A549 (cell line): ENCODE data around the gene COL5A1.

ENCODE experiments used
- CBX2 ChIP-seq: fragments of 200-600 bp; sonication (generic); IDR thresholded peaks from 2 replicates; pipeline ENCODE4 v1.6.1; 2016; ENCODE audit warnings: low read depth, mild to moderate bottlenecking, borderline replicate concordance
- GATA3 ChIP-seq: IDR thresholded peaks from 2 replicates; pipeline ENCODE4 v1.6.1; 2012; ENCODE audit warnings: borderline replicate concordance
- JUN ChIP-seq, 2 experiments: fragments of >200 bp; sonication (Bioruptor Twin); formaldehyde crosslinking; IDR thresholded peaks; 2 replicates in 1 of 2; 3 replicates in 1 of 2; pipeline ENCODE4 v1.6.1; 2016 to 2017
- KDM1A ChIP-seq: fragments of 200-600 bp; sonication (generic); IDR thresholded peaks from 2 replicates; pipeline ENCODE4 v1.6.1; 2016; ENCODE audit warnings: low read depth, mild to moderate bottlenecking
- MAFK ChIP-seq: fragments of 450-650 bp; IDR thresholded peaks from 2 replicates; pipeline ENCODE4 v1.6.1; 2014; ENCODE audit not compliant: partially characterized antibody
- MYC ChIP-seq: IDR thresholded peaks from 2 replicates; pipeline ENCODE4 v1.6.1; 2012; ENCODE audit warnings: mild to moderate bottlenecking, inconsistent platforms, low read length, improper control_type of control experiment, borderline replicate concordance
- PHF8 ChIP-seq: fragments of 200-600 bp; sonication (generic); IDR thresholded peaks from 2 replicates; pipeline ENCODE4 v1.6.1; 2016; ENCODE audit warnings: low read depth, mild to moderate bottlenecking, antibody characterized with exemption, moderate library complexity, borderline replicate concordance
- RAD21 ChIP-seq, 2 experiments: fragments of >200 bp in 1 of 2; sonication (Bioruptor Twin) in 1 of 2; formaldehyde crosslinking in 1 of 2; IDR thresholded peaks in 1 of 2; conservative IDR thresholded peaks in 1 of 2; 2 replicates in 1 of 2; 3 replicates in 1 of 2; pipeline ENCODE4 v1.6.1; 2012 to 2018; ENCODE audit warnings: inconsistent platforms in 1 of 2
- RNF2 ChIP-seq: fragments of 200-600 bp; sonication (generic); IDR thresholded peaks from 2 replicates; pipeline ENCODE4 v1.6.1; 2016; ENCODE audit warnings: low read depth, mild to moderate bottlenecking, antibody characterized with exemption, moderate library complexity, borderline replicate concordance
- SREBF2 ChIP-seq: fragments of 450-650 bp; IDR thresholded peaks from 2 replicates; pipeline ENCODE4 v1.6.1; 2014; ENCODE audit warnings: mild to moderate bottlenecking, moderate library complexity
- TP53 ChIP-seq: fragments of 250-450 bp; sonication (Bioruptor Pico); IDR thresholded peaks from 2 replicates; pipeline ENCODE4 v1.5.0; 2021; ENCODE audit warnings: mild to moderate bottlenecking, moderate library complexity
- ZFP36 ChIP-seq: fragments of 450-650 bp; IDR thresholded peaks from 2 replicates; pipeline ENCODE4 v1.6.1; 2014; ENCODE audit warnings: borderline replicate concordance; ENCODE audit not compliant: partially characterized antibody
- TF ChIP-seq, protein P1 (sequence below): fragments of 150-350 bp; IDR thresholded peaks from 2 replicates; pipeline ENCODE4 v1.6.1; 2014; ENCODE audit warnings: low read depth, mild to moderate bottlenecking, low read length
- TF ChIP-seq, protein P2 (sequence below): fragments of >200 bp; sonication (Bioruptor Twin); formaldehyde crosslinking; IDR thresholded peaks from 3 replicates; pipeline ENCODE4 v1.5.1; 2016

DNA sequence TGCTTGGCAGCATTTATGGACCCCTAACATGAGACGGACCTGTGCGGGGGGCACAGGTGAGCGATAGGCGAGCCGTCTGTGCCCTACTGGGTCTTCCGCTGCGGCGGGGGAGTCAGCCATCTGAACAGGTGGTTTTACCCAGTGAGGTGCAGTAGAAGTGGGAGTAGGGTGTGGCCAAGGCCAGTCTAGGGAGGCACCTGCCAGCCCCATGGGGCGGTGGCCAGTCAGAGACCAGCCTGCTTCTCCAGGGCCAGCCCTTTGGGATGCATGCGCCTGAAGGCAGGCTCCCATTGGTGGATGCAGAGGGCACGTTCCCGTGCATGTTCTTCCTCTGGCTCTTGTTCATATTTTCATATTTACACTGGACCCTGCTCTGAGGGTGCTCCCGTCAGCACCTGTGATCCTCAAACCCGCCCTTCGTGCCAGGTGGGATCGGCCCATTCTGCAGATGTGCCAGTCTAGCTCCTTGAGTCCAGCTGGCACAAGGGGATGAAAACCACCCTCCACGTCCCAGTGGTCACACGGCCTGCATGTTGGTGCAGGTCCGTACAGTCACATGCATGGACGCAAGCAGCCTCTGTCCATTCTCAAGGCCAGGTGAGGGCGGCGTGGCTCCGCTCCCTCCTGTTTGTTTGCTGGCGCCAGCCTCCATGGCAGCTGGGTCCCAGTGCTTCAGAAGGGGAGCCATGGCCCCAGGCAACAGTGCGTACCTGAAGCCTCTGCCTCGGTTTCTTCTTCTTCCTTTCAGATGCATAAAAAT, 9.0 kb downstream of the COL5A1 start:
- no peak for TF ChIP-seq SREBF2
- TF ChIP-seq, protein P1, sequence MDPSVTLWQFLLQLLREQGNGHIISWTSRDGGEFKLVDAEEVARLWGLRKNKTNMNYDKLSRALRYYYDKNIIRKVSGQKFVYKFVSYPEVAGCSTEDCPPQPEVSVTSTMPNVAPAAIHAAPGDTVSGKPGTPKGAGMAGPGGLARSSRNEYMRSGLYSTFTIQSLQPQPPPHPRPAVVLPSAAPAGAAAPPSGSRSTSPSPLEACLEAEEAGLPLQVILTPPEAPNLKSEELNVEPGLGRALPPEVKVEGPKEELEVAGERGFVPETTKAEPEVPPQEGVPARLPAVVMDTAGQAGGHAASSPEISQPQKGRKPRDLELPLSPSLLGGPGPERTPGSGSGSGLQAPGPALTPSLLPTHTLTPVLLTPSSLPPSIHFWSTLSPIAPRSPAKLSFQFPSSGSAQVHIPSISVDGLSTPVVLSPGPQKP = no peak
- TF ChIP-seq, protein P2, sequence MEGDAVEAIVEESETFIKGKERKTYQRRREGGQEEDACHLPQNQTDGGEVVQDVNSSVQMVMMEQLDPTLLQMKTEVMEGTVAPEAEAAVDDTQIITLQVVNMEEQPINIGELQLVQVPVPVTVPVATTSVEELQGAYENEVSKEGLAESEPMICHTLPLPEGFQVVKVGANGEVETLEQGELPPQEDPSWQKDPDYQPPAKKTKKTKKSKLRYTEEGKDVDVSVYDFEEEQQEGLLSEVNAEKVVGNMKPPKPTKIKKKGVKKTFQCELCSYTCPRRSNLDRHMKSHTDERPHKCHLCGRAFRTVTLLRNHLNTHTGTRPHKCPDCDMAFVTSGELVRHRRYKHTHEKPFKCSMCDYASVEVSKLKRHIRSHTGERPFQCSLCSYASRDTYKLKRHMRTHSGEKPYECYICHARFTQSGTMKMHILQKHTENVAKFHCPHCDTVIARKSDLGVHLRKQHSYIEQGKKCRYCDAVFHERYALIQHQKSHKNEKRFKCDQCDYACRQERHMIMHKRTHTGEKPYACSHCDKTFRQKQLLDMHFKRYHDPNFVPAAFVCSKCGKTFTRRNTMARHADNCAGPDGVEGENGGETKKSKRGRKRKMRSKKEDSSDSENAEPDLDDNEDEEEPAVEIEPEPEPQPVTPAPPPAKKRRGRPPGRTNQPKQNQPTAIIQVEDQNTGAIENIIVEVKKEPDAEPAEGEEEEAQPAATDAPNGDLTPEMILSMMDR = no peak
- no peak for TF ChIP-seq MYC
- TF ChIP-seq KDM1A = no peak
- TF ChIP-seq MAFK = no peak
- no peak for TF ChIP-seq ZFP36
- TF ChIP-seq RAD21 (conservative IDR thresholded peaks at IDR 0.05 in 1 of 2, IDR thresholded peaks at IDR 0.05 in 1 of 2) = no peak
- TF ChIP-seq PHF8 = no peak
- no peak for TF ChIP-seq JUN (IDR thresholded peaks at IDR 0.05)
- TF ChIP-seq CBX2 = no peak
- no peak for TF ChIP-seq TP53 (CRISPR knock-in tag)
- no peak for TF ChIP-seq RNF2
- no peak for TF ChIP-seq GATA3
